HCT116 (cell line): Measurements from ENCODE around the gene ELOVL3. TPM values are rescaled to one million over a fixed set of nuclear protein-coding genes. Genes with fewer than 3 reads are reported as not detected.

ENCODE experiments used
- ATAC-seq: fragments of 200-7000 bp; cut with Tn5 transposase; 2 replicates; pipeline ENCODE4 v1.9.1; 2020; ENCODE audit warnings: mild to moderate bottlenecking, moderate library complexity
- BruUV-seq: library from RNA; stranded (reverse); fragments of 400-500 nt; replicated peaks from 2 replicates; lab custom pipeline; 2021; lab: Mats Ljungman, UMichigan
- CTCF ChIA-PET: fragments of 300-600 bp; sonication (Branson Sonifier 250); formaldehyde crosslinking; loops from one replicate; lab custom pipeline; 2021; ENCODE audit warnings: antibody characterized with exemption; lab: Charles Lee
- POLR2A ChIA-PET: fragments of 300-600, 350-600 bp; sonication (Branson Sonifier 250); formaldehyde crosslinking; loops from one replicate; lab custom pipeline; 2021; ENCODE audit warnings: antibody characterized with exemption; lab: Charles Lee
- RAD21 ChIA-PET, 2 experiments: fragments of 300-600 bp; sonication (Branson Sonifier 250); formaldehyde crosslinking; loops; one replicate each; lab custom pipeline; 2023; ENCODE audit warnings: low total read pairs in 2 of 2; ENCODE audit not compliant: uncharacterized antibody in 2 of 2, unreplicated experiment in 2 of 2, low non-redundant PET in 1 of 2; lab: Charles Lee
- DNase-seq: peaks from one replicate; pipeline ENCODE4 v3.0.0-alpha.2; 2010; ENCODE audit warnings: low read depth, low spot score
- H2AFZ ChIP-seq: fragments of 200-600 bp; shearing (Covaris generic), sonication (generic); 2 replicates; pipeline ENCODE4 v1.6.1; 2017; ENCODE audit warnings: low read depth, mixed run types, mixed read lengths, antibody characterized with exemption, low read length; ENCODE audit not compliant: poor library complexity, severe bottlenecking
- H3K27ac ChIP-seq: 2 replicates; pipeline ENCODE4 v1.5.1; 2012; ENCODE audit warnings: low read depth, low read length
- H3K27me3 ChIP-seq: fragments of 200-600 bp; sonication (generic); 2 replicates; pipeline ENCODE4 v1.6.1; 2016; ENCODE audit warnings: mixed run types, low read length, mixed read lengths; ENCODE audit not compliant: insufficient read depth
- H3K36me3 ChIP-seq, 2 experiments: fragments of 200-500 bp in 1 of 2; fragments of 200-600 bp in 1 of 2; sonication (Bioruptor generic) in 1 of 2; sonication (generic) in 1 of 2; 2 replicates each; pipeline versions ENCODE4 v1.5.1 to v1.6.1; 2014 to 2016; ENCODE audit warnings: low read length in 2 of 2, inconsistent platforms in 1 of 2, mixed read lengths in 1 of 2, mixed run types in 1 of 2; ENCODE audit not compliant: insufficient read depth in 2 of 2, control insufficient read depth in 1 of 2
- H3K4me1 ChIP-seq, 2 experiments: fragments of 200-600 bp in 1 of 2; sonication (generic) in 1 of 2; 2 replicates each; pipeline versions ENCODE4 v1.5.1 to v1.6.1; 2012 to 2017; ENCODE audit warnings: low read length in 2 of 2, inconsistent platforms in 1 of 2, mild to moderate bottlenecking in 1 of 2, mixed read lengths in 1 of 2, mixed run types in 1 of 2, moderate library complexity in 1 of 2; ENCODE audit not compliant: insufficient read depth in 2 of 2, control insufficient read depth in 1 of 2
- H3K4me2 ChIP-seq: fragments of 200-600 bp; sonication (generic); 2 replicates; pipeline ENCODE4 v1.6.1; 2017; ENCODE audit warnings: mixed run types, low read length, mixed read lengths
- H3K4me3 ChIP-seq, 2 experiments: fragments of 200-600 bp in 1 of 2; sonication (generic) in 1 of 2; replicated peaks in 1 of 2; 2 replicates each; pipeline ENCODE4 v1.5.1; 2011 to 2016; ENCODE audit warnings: low read length in 2 of 2, control low read depth in 1 of 2, low read depth in 1 of 2, mild to moderate bottlenecking in 1 of 2, mixed read lengths in 1 of 2, mixed run types in 1 of 2
- H3K79me2 ChIP-seq: fragments of 200-600 bp; sonication (generic); 2 replicates; pipeline ENCODE4 v1.6.1; 2017; ENCODE audit warnings: mild to moderate bottlenecking, mixed run types, low read length, moderate library complexity, mixed read lengths; ENCODE audit not compliant: insufficient read depth
- H3K9ac ChIP-seq: fragments of 200-600 bp; sonication (generic); 2 replicates; pipeline ENCODE4 v1.6.1; 2016; ENCODE audit warnings: low read length, mixed read lengths
- H3K9me2 ChIP-seq: fragments of 200-600 bp; sonication (generic), shearing (Covaris generic); 2 replicates; pipeline ENCODE4 v1.6.1; 2017; ENCODE audit warnings: mixed run types, mild to moderate bottlenecking, moderate library complexity; ENCODE audit not compliant: insufficient read depth
- H3K9me3 ChIP-seq, 2 experiments: fragments of 200-500 bp in 1 of 2; fragments of 200-600 bp in 1 of 2; sonication (Bioruptor generic) in 1 of 2; sonication (generic) in 1 of 2; 2 replicates each; pipeline ENCODE4 v1.6.1; 2014 to 2017; ENCODE audit warnings: low read length in 2 of 2, mixed read lengths in 2 of 2, inconsistent platforms in 1 of 2, low read depth in 1 of 2, mild to moderate bottlenecking in 1 of 2, mixed run types in 1 of 2, moderate library complexity in 1 of 2; ENCODE audit not compliant: control insufficient read depth in 1 of 2, insufficient read depth in 1 of 2
- H4K20me1 ChIP-seq: fragments of 200-600 bp; sonication (generic), shearing (Covaris generic); 2 replicates; pipeline ENCODE4 v1.6.1; 2017; ENCODE audit warnings: mixed run types, mild to moderate bottlenecking, moderate library complexity; ENCODE audit not compliant: insufficient read depth
- CBX3 ChIP-seq: IDR thresholded peaks from 2 replicates; pipeline ENCODE4 v1.6.1; 2012; ENCODE audit warnings: low read depth
- CEBPB ChIP-seq: IDR thresholded peaks from 2 replicates; pipeline ENCODE4 v1.6.1; 2012; ENCODE audit warnings: low read depth
- EGR1 ChIP-seq: IDR thresholded peaks from 2 replicates; pipeline ENCODE4 v1.6.1; 2012; ENCODE audit warnings: low read depth
- ELF1 ChIP-seq: IDR thresholded peaks from 2 replicates; pipeline ENCODE4 v1.6.1; 2012; ENCODE audit warnings: low read depth, borderline replicate concordance
- EZH2 ChIP-seq: fragments of 200-600 bp; sonication (generic); IDR thresholded peaks from 2 replicates; pipeline ENCODE4 v1.6.1; 2017; ENCODE audit warnings: antibody characterized with exemption, mixed run types
- EZH2phosphoT487 ChIP-seq: fragments of 200-600 bp; IDR thresholded peaks from 2 replicates; pipeline ENCODE4 v1.6.1; 2018; ENCODE audit warnings: antibody characterized with exemption, borderline replicate concordance
- FOSL1 ChIP-seq: IDR thresholded peaks from 2 replicates; pipeline ENCODE4 v1.6.1; 2012; ENCODE audit warnings: low read depth
- POLR2A ChIP-seq: IDR thresholded peaks from 2 replicates; pipeline ENCODE4 v1.7.0; 2011; ENCODE audit warnings: borderline replicate concordance; ENCODE audit not compliant: insufficient read depth, insufficient read length; ENCODE audit errors: extremely low read depth
- POLR2AphosphoS5 ChIP-seq: IDR thresholded peaks from 2 replicates; pipeline ENCODE4 v1.6.1; 2011; ENCODE audit warnings: mild to moderate bottlenecking, low read depth, low read length, moderate library complexity
- RAD21 ChIP-seq: IDR thresholded peaks from 2 replicates; pipeline ENCODE4 v1.6.1; 2012; ENCODE audit warnings: low read depth, mild to moderate bottlenecking
- REST ChIP-seq: IDR thresholded peaks from 2 replicates; pipeline ENCODE4 v1.6.1; 2012; ENCODE audit warnings: low read depth
- SIN3A ChIP-seq: IDR thresholded peaks from 2 replicates; pipeline ENCODE4 v1.6.1; 2012; ENCODE audit warnings: low read depth
- SP1 ChIP-seq: IDR thresholded peaks from 2 replicates; pipeline ENCODE4 v1.6.1; 2012; ENCODE audit warnings: low read depth
- SRF ChIP-seq: IDR thresholded peaks from 2 replicates; pipeline ENCODE4 v1.6.1; 2012; ENCODE audit warnings: low read depth
- ZFX ChIP-seq: fragments of 450-650 bp; IDR thresholded peaks from 2 replicates; pipeline ENCODE4 v1.6.1; 2017
- ZNF274 ChIP-seq: fragments of 200-500 bp; sonication (Bioruptor generic); IDR thresholded peaks from 2 replicates; pipeline ENCODE4 v1.6.1; 2014; ENCODE audit warnings: mild to moderate bottlenecking, low read depth, low read length, inconsistent platforms
- intact Hi-C: fragments of 100-400 bp; cut with micrococcal nuclease; formaldehyde crosslinking; loops from 2 replicates; pipeline ENCODE4 v1.10.0; 2022
- total RNA-seq: library from RNA; stranded (reverse); gene quantifications from one replicate; pipeline ENCODE4 v1.2.1, GENCODE V29; 2021; ENCODE audit not compliant: unreplicated experiment
- TF ChIP-seq, protein P1 (sequence below): IDR thresholded peaks from 2 replicates; pipeline ENCODE4 v1.6.1; 2012

Gene ELOVL3
- total RNA-seq, 1 experiment from 2014 or later: 5.5 TPM

GRCh38 chr10:102202386-102202785 is 23.7 kb upstream of the ELOVL3 start:
- ChIA-PET POLR2A (no interaction called here), RAD21 (no interaction called here), CTCF (no interaction called here)
- Histone ChIP-seq H4K20me1 (no peaks in the 10 kb centered on the region), H3K9me3 (no peaks in the 10 kb centered on the region), H3K27ac (no peak overlapping the region), H3K4me3 (no peak overlapping the region)
- BruUV-seq: no TSS peak
- no peak for TF ChIP-seq SIN3A
- no peak for TF ChIP-seq SP1
- TF ChIP-seq FOSL1: no peak
- TF ChIP-seq POLR2A: no peak
- no peak for TF ChIP-seq EZH2
- TF ChIP-seq POLR2AphosphoS5: no peak
- no peak for TF ChIP-seq EZH2phosphoT487
- TF ChIP-seq CBX3: no peak
- no peak for TF ChIP-seq ZNF274
- no peak for TF ChIP-seq ZFX
- TF ChIP-seq CEBPB: no peak
- TF ChIP-seq, protein P1, sequence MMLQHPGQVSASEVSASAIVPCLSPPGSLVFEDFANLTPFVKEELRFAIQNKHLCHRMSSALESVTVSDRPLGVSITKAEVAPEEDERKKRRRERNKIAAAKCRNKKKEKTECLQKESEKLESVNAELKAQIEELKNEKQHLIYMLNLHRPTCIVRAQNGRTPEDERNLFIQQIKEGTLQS: no peak
- TF ChIP-seq, all 23 proteins: peak for 0
- peaks cover 10 to 15% of the 10 kb centered on the region in 2 experiments; a peak in 3 of 4 replicates for H3K4me1 ChIP-seq
- no peaks in the 10 kb centered on the region for H3K79me2 ChIP-seq
- H3K27me3 ChIP-seq: no peaks in the 10 kb centered on the region
- H3K4me2 ChIP-seq: no peak overlapping the region
- no peak for ATAC-seq
- intact Hi-C loops: no loop called here
- no peak overlapping the region for H3K9ac ChIP-seq
- H3K9me2 ChIP-seq: no peaks in the 10 kb centered on the region
- H2AFZ ChIP-seq: no peak overlapping the region
- no peaks in the 10 kb centered on the region for H3K36me3 ChIP-seq
- DNase-seq: no peak

DNA sequence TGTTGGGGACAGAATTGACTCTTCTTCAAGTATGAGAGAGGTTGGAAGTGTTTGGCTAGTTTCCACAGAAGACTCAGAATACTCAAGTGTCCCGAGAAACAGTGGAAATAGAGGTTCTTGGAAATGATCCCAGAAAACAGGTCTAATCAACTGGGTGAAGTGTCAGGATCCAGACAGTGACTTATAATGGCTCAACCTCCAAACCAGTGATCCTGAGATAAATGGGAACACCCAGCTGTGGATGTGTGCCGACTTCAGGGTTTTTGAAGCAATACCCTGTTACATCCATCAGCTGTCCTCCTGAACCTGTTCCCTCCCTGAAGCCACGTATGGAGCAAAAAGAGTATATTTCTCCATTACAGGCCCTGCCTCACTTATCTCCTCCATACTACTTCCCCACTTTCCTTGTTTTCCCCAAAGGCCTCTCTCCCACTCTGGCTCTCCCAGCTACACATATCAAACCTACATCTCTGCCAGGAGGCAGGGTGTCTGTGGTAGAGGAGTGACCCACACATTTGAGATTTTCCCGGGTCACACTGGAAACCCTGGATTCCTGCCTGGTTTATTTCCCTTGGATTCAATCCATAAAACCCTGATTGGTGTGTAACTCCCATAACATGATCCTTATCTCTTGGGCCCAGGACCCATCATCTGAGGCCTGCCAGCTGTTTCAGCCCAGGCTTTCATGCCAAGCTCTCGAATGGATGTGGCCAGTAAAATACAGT is 17.6 kb upstream of the ELOVL3 start:
- no peaks in the 10 kb centered on the region for H3K9me2 ChIP-seq
- H3K9ac ChIP-seq: no peak overlapping the region
- CTCF ChIA-PET: interaction anchor here (1.2 to 1.4 kb wide), 3 partner anchors 22 to 39 kb away, joined by 3 to 7 read pairs (median 3); no protein-coding TSS in a partner anchor
- intact Hi-C loops: no loop called here
- no TSS peak for BruUV-seq
- H2AFZ ChIP-seq: no peak overlapping the region
- H3K4me1 ChIP-seq: no peaks in the 10 kb centered on the region
- no peak overlapping the region for H3K27ac ChIP-seq
- RAD21 ChIA-PET: no interaction called here
- POLR2A ChIA-PET: interaction anchor here (0.6 to 1.3 kb wide), 3 partner anchors 8 to 39 kb away, joined by 3 to 4 read pairs (median 3); no protein-coding TSS in a partner anchor
- H3K4me3 ChIP-seq: no peak overlapping the region
- TF ChIP-seq REST (no peak), POLR2AphosphoS5 (no peak), ELF1 (no peak), EGR1 (no peak), SRF (no peak), SIN3A (no peak), RAD21 (no peak)
- TF ChIP-seq, protein P1: no peak
- no peaks in the 10 kb centered on the region for H4K20me1 ChIP-seq
- H3K27me3 ChIP-seq: no peaks in the 10 kb centered on the region
- DNase-seq (no peak), ATAC-seq (no peak)
- H3K36me3 ChIP-seq: no peaks in the 10 kb centered on the region
- no peak overlapping the region for H3K4me2 ChIP-seq
- no peaks in the 10 kb centered on the region for H3K79me2 ChIP-seq
- H3K9me3 ChIP-seq: no peaks in the 10 kb centered on the region
